HCT116 (cell line): ENCODE measurements around the gene ACTRT2.

Experiments used
- FOSL1 ChIP-seq: IDR thresholded peaks from 2 replicates; pipeline ENCODE4 v1.6.1; 2012; ENCODE audit warnings: low read depth
- TCF7L2 ChIP-seq: IDR thresholded peaks from 2 replicates; pipeline ENCODE4 v1.7.0; 2011; ENCODE audit warnings: borderline replicate concordance, inconsistent platforms; ENCODE audit not compliant: insufficient read depth, insufficient read length; ENCODE audit errors: extremely low read depth
- TF ChIP-seq, protein P1 (sequence below), 3 experiments: fragments of 200-600 bp in 1 of 3; sonication (generic) in 1 of 3; IDR thresholded peaks in 2 of 3; conservative IDR thresholded peaks in 1 of 3; 2 replicates each; pipeline ENCODE4 v1.5.1; 2012 to 2017; ENCODE audit warnings: low read depth in 2 of 3, low read length in 2 of 3, antibody characterized with exemption in 1 of 3, borderline replicate concordance in 1 of 3, control low read depth in 1 of 3, mild to moderate bottlenecking in 1 of 3, mixed read lengths in 1 of 3, mixed run types in 1 of 3, moderate library complexity in 1 of 3; ENCODE audit not compliant: insufficient read depth in 1 of 3

DNA sequence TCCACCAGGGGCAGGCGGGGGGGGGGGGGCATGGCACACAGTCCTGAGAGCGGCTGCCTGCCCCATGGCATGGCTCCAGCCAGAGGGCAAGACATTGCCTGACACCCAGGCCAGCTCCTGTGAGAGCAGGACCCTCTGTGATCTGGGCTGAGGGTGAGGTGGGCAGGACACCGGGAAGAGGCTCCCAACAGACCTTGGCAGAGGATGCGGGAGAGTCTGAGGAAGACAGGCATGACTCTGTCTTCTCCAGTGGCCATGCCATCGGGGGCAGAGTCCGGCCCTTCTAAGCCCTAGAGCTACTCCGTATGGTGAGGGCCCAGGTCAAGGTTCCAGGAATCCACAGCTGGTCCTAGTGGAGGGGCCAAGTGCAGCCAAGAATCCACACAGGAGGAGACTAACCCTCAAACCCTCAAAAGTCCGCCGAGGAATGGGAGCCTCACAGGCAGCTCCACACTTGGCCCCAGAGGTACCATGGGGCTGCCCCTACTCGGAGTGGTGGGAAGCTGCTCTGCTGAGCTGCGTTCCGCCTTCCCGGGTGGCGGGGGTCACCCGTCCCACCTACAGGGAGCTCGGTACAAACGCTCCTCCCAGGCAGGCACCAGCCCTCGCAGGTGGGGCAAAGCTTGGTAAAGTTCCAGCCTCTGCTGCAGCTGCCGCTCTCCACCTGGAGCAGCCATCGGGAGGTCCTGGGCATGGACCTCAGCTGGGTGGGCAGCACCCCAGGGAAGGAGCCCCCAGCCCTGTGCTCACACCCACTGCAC is 6.5 kb downstream of the ACTRT2 start:
- no peak for TF ChIP-seq TCF7L2
- TF ChIP-seq, protein P1, sequence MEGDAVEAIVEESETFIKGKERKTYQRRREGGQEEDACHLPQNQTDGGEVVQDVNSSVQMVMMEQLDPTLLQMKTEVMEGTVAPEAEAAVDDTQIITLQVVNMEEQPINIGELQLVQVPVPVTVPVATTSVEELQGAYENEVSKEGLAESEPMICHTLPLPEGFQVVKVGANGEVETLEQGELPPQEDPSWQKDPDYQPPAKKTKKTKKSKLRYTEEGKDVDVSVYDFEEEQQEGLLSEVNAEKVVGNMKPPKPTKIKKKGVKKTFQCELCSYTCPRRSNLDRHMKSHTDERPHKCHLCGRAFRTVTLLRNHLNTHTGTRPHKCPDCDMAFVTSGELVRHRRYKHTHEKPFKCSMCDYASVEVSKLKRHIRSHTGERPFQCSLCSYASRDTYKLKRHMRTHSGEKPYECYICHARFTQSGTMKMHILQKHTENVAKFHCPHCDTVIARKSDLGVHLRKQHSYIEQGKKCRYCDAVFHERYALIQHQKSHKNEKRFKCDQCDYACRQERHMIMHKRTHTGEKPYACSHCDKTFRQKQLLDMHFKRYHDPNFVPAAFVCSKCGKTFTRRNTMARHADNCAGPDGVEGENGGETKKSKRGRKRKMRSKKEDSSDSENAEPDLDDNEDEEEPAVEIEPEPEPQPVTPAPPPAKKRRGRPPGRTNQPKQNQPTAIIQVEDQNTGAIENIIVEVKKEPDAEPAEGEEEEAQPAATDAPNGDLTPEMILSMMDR (IDR thresholded peaks at IDR 0.05 in 2 of 3, conservative IDR thresholded peaks at IDR 0.05 in 1 of 3; ENCODE audit: borderline replicate concordance in 1 of 3, insufficient read depth in 1 of 3, low read depth in 2 of 3, low read length in 2 of 3): no peak
- TF ChIP-seq FOSL1: no peak
